ENCODE results near the gene SKA3. TPM values are rescaled to one million over a fixed set of nuclear protein-coding genes. Genes with fewer than 3 reads are reported as not detected.

Gene SKA3
- total and polyA plus RNA-seq, 2 of the 13 experiments (the other 11 are each of a cell fraction or from before 2014, with no cell fraction given): 7.2 to 10.8 TPM

GRCh38 chr13:21176982-21177284, 581 bp upstream of the SKA3 start (continued):
- TF ChIP-seq ZBTB40 (IDR thresholded peaks at IDR 0.05): no peak
- no peak for TF ChIP-seq ZBTB40 (CRISPR knock-in tag; IDR thresholded peaks at IDR 0.05)
- 0 out of 2 replicates have a peak, but pooled peaks have one; percentile 17 for TF ChIP-seq KDM5B (CRISPR knock-in tag; IDR thresholded peaks at IDR 0.05; ENCODE audit: borderline replicate concordance)
- peak; percentile 15; the same call in 1 of the 2 replicates for TF ChIP-seq ZBTB7B (CRISPR knock-in tag; IDR thresholded peaks at IDR 0.05)
- 0 out of 2 replicates have a peak, but pooled peaks have one; percentile 2 for TF ChIP-seq KLF12 (CRISPR knock-in tag; IDR thresholded peaks at IDR 0.05; ENCODE audit: borderline replicate concordance)
- TF ChIP-seq MXD1 (CRISPR knock-in tag; IDR thresholded peaks at IDR 0.05): no peak
- TF ChIP-seq MTA1 (CRISPR knock-in tag; IDR thresholded peaks at IDR 0.05; ENCODE audit: borderline replicate concordance): 0 out of 2 replicates have a peak, but pooled peaks have one; percentile 7
- TF ChIP-seq ISX (CRISPR knock-in tag; conservative IDR thresholded peaks at IDR 0.05): 0 out of 2 replicates have a peak, but pooled peaks have one; percentile 41
- TF ChIP-seq SP140L (CRISPR knock-in tag; IDR thresholded peaks at IDR 0.05; ENCODE audit: borderline replicate concordance): no peak
- TF ChIP-seq KLF6 (CRISPR knock-in tag; IDR thresholded peaks at IDR 0.05): 0 out of 2 replicates have a peak, but pooled peaks have one; percentile 13
- no peak for TF ChIP-seq HOXA5 (CRISPR knock-in tag; IDR thresholded peaks at IDR 0.05)
- no peak for TF ChIP-seq SNAPC4 (CRISPR knock-in tag; IDR thresholded peaks at IDR 0.05)
- TF ChIP-seq UBTF (CRISPR knock-in tag; IDR thresholded peaks at IDR 0.05): peak; percentile 68; the same call in 1 of the 2 replicates
